CD4-positive, alpha-beta T cell (primary cell): ENCODE measurements around the gene GSG1L. TPM values are rescaled to one million over a fixed set of nuclear protein-coding genes. Genes with fewer than 3 reads are reported as not detected.

Source experiments
- ATAC-seq: fragments of 200-7000 bp; cut with Tn5 transposase; one replicate; pipeline ENCODE4 v1.10.0; 2022; ENCODE audit warnings: mild to moderate bottlenecking; ENCODE audit not compliant: poor library complexity
- CTCF ChIA-PET: fragments of 350-600 bp; sonication (Branson Sonifier 250); formaldehyde crosslinking; loops from one replicate; lab custom pipeline; 2021; ENCODE audit warnings: antibody characterized with exemption, inconsistent platforms; lab: Charles Lee
- POLR2A ChIA-PET: fragments of 350-600 bp; sonication (Branson Sonifier 250); formaldehyde crosslinking; loops from one replicate; lab custom pipeline; 2021; ENCODE audit warnings: antibody characterized with exemption, inconsistent platforms; lab: Charles Lee
- DNase-seq, 14 experiments: peaks; one replicate each; pipeline ENCODE4 v3.0.0-alpha.2; 2013 to 2020; ENCODE audit warnings: mixed read lengths in 2 of 14
- H3K27ac ChIP-seq, 2 donors: one replicate each; pipeline versions ENCODE4 v1.5.1 to v1.7.0; 2013; ENCODE audit warnings: low read length in 2 of 2, low read depth in 1 of 2, mild to moderate bottlenecking in 1 of 2
- H3K27me3 ChIP-seq, 2 experiments: 1 replicate in 1 of 2; 2 replicates in 1 of 2; pipeline versions ENCODE4 v1.6.1 to v1.7.0; 2013; ENCODE audit warnings: low read length in 2 of 2, control low read depth in 1 of 2, mild to moderate bottlenecking in 1 of 2, moderate library complexity in 1 of 2; ENCODE audit not compliant: insufficient read depth in 2 of 2, control insufficient read depth in 1 of 2
- H3K36me3 ChIP-seq: one replicate; pipeline ENCODE4 v1.6.1; 2013; ENCODE audit warnings: low read length, control low read depth; ENCODE audit not compliant: insufficient read depth
- H3K4me1 ChIP-seq: one replicate; pipeline ENCODE4 v1.6.1; 2013; ENCODE audit warnings: low read length, control low read depth; ENCODE audit not compliant: insufficient read depth
- H3K4me3 ChIP-seq: one replicate; pipeline ENCODE4 v1.5.1; 2013; ENCODE audit warnings: mild to moderate bottlenecking, low read length, moderate library complexity
- H3K9me3 ChIP-seq, 2 experiments: 1 replicate in 1 of 2; 2 replicates in 1 of 2; pipeline versions ENCODE4 v1.6.1 to v1.7.0; 2013; ENCODE audit warnings: low read length in 2 of 2, mild to moderate bottlenecking in 2 of 2, control low read depth in 1 of 2, moderate library complexity in 1 of 2; ENCODE audit not compliant: control insufficient read depth in 1 of 2, insufficient read depth in 1 of 2
- H3K27ac Mint-ChIP-seq: one replicate; pipeline ENCODE4 v1.8.0; 2020; ENCODE audit warnings: mixed read lengths
- H3K27me3 Mint-ChIP-seq: one replicate; pipeline ENCODE4 v1.8.0; 2021; ENCODE audit warnings: mixed read lengths
- H3K36me3 Mint-ChIP-seq: one replicate; pipeline ENCODE4 v1.8.0; 2021; ENCODE audit warnings: low read depth, mixed read lengths
- H3K4me1 Mint-ChIP-seq: one replicate; pipeline ENCODE4 v1.8.0; 2021; ENCODE audit warnings: low read depth, mixed read lengths
- H3K4me3 Mint-ChIP-seq: one replicate; pipeline ENCODE4 v1.8.0; 2020; ENCODE audit warnings: mild to moderate bottlenecking, mixed read lengths
- H3K9me3 Mint-ChIP-seq: one replicate; pipeline ENCODE4 v1.8.0; 2020; ENCODE audit warnings: mixed read lengths
- CTCF ChIP-seq: fragments of 200-600 bp; IDR thresholded peaks from one replicate; pipeline ENCODE4 v1.8.0; 2022; ENCODE audit warnings: antibody characterized with exemption, mild to moderate bottlenecking
- intact Hi-C, 2 experiments: fragments of 100-400 bp; cut with DNase I in 1 of 2; cut with micrococcal nuclease in 1 of 2; formaldehyde crosslinking; loops; one replicate each; pipeline versions ENCODE4 v1.15.1 to v1.9.0; 2023 to 2025; cut with DNase I, micrococcal nuclease
- total RNA-seq, 174 experiments: library from RNA in 2 of 174; stranded (reverse) in 2 of 174; gene quantifications; one replicate each; pipeline ENCODE4 v1.2.3 and lab custom pipeline; 2021 to 2026

GSG1L gene
- total RNA-seq, 2 experiments from 2014 or later: not detected

GRCh38 chr16:27749946-27750345 lies 313.6 kb downstream of the GSG1L start:
- Histone ChIP-seq H3K27me3 (no peaks in the 10 kb centered on the region), H3K4me1 (peaks cover 9% of the 10 kb centered on the region), H3K36me3 (peaks cover 4% of the 10 kb centered on the region), H3K4me3 (no peak overlapping the region), H3K27ac (no peak overlapping the region), H3K9me3 (no peaks in the 10 kb centered on the region)
- no peak for ATAC-seq
- Mint-ChIP-seq H3K9me3 (no peaks in the 10 kb centered on the region), H3K4me3 (no peak overlapping the region), H3K27ac (no peak overlapping the region), H3K4me1 (peaks cover 10% of the 10 kb centered on the region), H3K36me3 (peaks cover 5% of the 10 kb centered on the region), H3K27me3 (no peaks in the 10 kb centered on the region)
- DNase-seq: no peak
- TF ChIP-seq CTCF: no peak
- ChIA-PET CTCF (no interaction called here), POLR2A (no interaction called here)
- intact Hi-C loops: no loop called here

GRCh38 chr16:27749547-27749875 lies 314.0 kb downstream of the GSG1L start:
- no peak for DNase-seq
- Histone ChIP-seq H3K36me3 (peaks cover 4% of the 10 kb centered on the region), H3K9me3 (no peaks in the 10 kb centered on the region), H3K4me1 (peaks cover 9% of the 10 kb centered on the region), H3K4me3 (no peak overlapping the region), H3K27me3 (no peaks in the 10 kb centered on the region), H3K27ac (no peak overlapping the region)
- Mint-ChIP-seq H3K27me3 (no peaks in the 10 kb centered on the region), H3K4me3 (no peak overlapping the region), H3K4me1 (peaks cover 10% of the 10 kb centered on the region), H3K27ac (no peak overlapping the region), H3K36me3 (peaks cover under 1% of the 10 kb centered on the region), H3K9me3 (no peaks in the 10 kb centered on the region)
- ATAC-seq: no peak
- intact Hi-C loops: no loop called here
- ChIA-PET CTCF (interaction anchor here (1.0 kb wide), 1 partner anchor 13 kb away, joined by 3 read pairs; no protein-coding TSS in a partner anchor), POLR2A (no interaction called here)
- no peak for TF ChIP-seq CTCF

GRCh38 chr16:27748868-27749546 lies 314.5 kb downstream of the GSG1L start:
- CTCF ChIA-PET: interaction anchor here (1.0 kb wide), 1 partner anchor 13 kb away, joined by 3 read pairs; no protein-coding TSS in a partner anchor
- Mint-ChIP-seq H3K27ac (no peak overlapping the region), H3K4me3 (no peak overlapping the region), H3K9me3 (no peaks in the 10 kb centered on the region), H3K4me1 (peaks cover 10% of the 10 kb centered on the region), H3K27me3 (no peaks in the 10 kb centered on the region), H3K36me3 (no peaks in the 10 kb centered on the region)
- Histone ChIP-seq H3K36me3 (peaks cover 4% of the 10 kb centered on the region), H3K27me3 (no peaks in the 10 kb centered on the region), H3K27ac (no peak overlapping the region), H3K4me3 (no peak overlapping the region), H3K4me1 (peaks cover 9% of the 10 kb centered on the region), H3K9me3 (no peaks in the 10 kb centered on the region)
- peak; percentile 25 for TF ChIP-seq CTCF
- intact Hi-C loops: no loop called here
- POLR2A ChIA-PET: no interaction called here
- peak in 11 of 14 experiments; percentile 8 to 66 (median 37) for DNase-seq
- peak; percentile 63 for ATAC-seq
